Breast epithelium (tissue), 3 donors: ENCODE data around the gene OSBPL2.

Experiments
- POLR2A ChIP-seq: fragments of 450-650 bp; IDR thresholded peaks from one replicate; pipeline ENCODE4 v1.6.1; 2016; ENCODE audit warnings: antibody characterized with exemption, mild to moderate bottlenecking, moderate library complexity
- POLR2AphosphoS5 ChIP-seq, 3 donors: sonication (generic); formaldehyde crosslinking; IDR thresholded peaks; one replicate each; pipeline ENCODE4 v1.6.1; 2017; ENCODE audit warnings: antibody characterized with exemption in 3 of 3
- TF ChIP-seq, protein P1 (sequence below), 3 donors: fragments of 450-650 bp; IDR thresholded peaks; one replicate each; pipeline ENCODE4 v1.5.1; 2016 to 2017; ENCODE audit warnings: antibody characterized with exemption in 3 of 3, mild to moderate bottlenecking in 3 of 3, moderate library complexity in 3 of 3

DNA sequence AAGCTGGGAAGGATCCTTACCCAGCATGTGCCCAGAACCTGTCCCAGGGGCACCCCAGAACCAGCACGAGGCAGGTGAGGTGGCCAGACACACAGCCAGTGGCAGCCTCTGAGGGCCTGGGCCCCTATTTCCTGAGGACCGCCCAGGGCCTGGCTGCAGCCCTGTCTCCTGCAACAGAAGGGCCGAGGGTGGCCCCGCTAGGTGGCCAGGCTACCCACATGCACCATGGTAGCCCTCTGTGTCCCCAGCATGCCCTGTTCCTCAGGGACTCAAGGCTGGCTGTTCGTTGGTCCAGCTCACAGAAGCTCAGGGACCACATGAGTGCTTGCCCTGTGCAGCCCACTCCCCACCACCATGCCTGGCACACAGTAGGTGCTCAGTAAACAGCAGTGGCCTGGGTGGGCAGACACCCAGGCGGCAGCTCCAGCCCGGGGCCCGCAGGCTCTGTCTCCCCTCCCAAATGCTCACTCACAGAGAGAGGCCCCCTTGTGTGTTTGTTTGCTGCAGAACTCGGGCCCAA, 26.5 kb upstream of the OSBPL2 start:
- TF ChIP-seq, protein P1, sequence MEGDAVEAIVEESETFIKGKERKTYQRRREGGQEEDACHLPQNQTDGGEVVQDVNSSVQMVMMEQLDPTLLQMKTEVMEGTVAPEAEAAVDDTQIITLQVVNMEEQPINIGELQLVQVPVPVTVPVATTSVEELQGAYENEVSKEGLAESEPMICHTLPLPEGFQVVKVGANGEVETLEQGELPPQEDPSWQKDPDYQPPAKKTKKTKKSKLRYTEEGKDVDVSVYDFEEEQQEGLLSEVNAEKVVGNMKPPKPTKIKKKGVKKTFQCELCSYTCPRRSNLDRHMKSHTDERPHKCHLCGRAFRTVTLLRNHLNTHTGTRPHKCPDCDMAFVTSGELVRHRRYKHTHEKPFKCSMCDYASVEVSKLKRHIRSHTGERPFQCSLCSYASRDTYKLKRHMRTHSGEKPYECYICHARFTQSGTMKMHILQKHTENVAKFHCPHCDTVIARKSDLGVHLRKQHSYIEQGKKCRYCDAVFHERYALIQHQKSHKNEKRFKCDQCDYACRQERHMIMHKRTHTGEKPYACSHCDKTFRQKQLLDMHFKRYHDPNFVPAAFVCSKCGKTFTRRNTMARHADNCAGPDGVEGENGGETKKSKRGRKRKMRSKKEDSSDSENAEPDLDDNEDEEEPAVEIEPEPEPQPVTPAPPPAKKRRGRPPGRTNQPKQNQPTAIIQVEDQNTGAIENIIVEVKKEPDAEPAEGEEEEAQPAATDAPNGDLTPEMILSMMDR (IDR thresholded peaks at IDR 0.05), result no peak
- no peak for TF ChIP-seq POLR2AphosphoS5 (IDR thresholded peaks at IDR 0.05)
- no peak for TF ChIP-seq POLR2A
